HEK293 (cell line): ENCODE data around the gene TMEM187.
A peak's percentile ranks its signal among the peaks of the same experiment; 100 is the strongest.

Experiments
- CTCF ChIA-PET: fragments of 350-600 bp; formaldehyde crosslinking; extraction: SDS; loops from one replicate; lab custom pipeline; 2021; ENCODE audit warnings: antibody characterized with exemption; lab: Yijun Ruan, JAX
- POLR2A ChIA-PET: fragments of 300-600 bp; formaldehyde crosslinking; extraction: SDS; loops from one replicate; lab custom pipeline; 2020; ENCODE audit warnings: antibody characterized with exemption, inconsistent platforms; lab: Yijun Ruan, JAX
- H3K27ac ChIP-seq: fragments of 200-500 bp; sonication (Bioruptor generic); 2 replicates; pipeline ENCODE4 v1.5.1; 2014; ENCODE audit warnings: low read depth, low read length, control low read depth, inconsistent platforms; ENCODE audit errors: extremely low read depth
- H3K36me3 ChIP-seq, 2 experiments: fragments of 200-500 bp in 1 of 2; sonication (Bioruptor generic) in 1 of 2; 1 replicate in 1 of 2; 2 replicates in 1 of 2; pipeline ENCODE4 v1.5.1; 2014 to 2017; ENCODE audit warnings: inconsistent platforms in 2 of 2, low read length in 2 of 2; ENCODE audit not compliant: control insufficient read depth in 2 of 2, insufficient read depth in 1 of 2
- H3K4me1 ChIP-seq: fragments of 200-500 bp; sonication (Bioruptor generic); 2 replicates; pipeline ENCODE4 v1.5.1; 2014; ENCODE audit warnings: mild to moderate bottlenecking, low read length, inconsistent platforms; ENCODE audit not compliant: control insufficient read depth, insufficient read depth
- H3K4me3 ChIP-seq: 2 replicates; pipeline ENCODE4 v1.5.1; 2011; ENCODE audit warnings: low read depth, mild to moderate bottlenecking, control low read depth, low read length, moderate library complexity
- H3K9me3 ChIP-seq: fragments of 200-500 bp; sonication (Bioruptor generic); 2 replicates; pipeline ENCODE4 v1.5.1; 2014; ENCODE audit warnings: low read depth, low read length, inconsistent platforms; ENCODE audit not compliant: control insufficient read depth, insufficient read depth
- ZNF114 ChIP-seq: fragments of 450-650 bp; formaldehyde crosslinking; IDR thresholded peaks from 2 replicates; pipeline ENCODE4 v1.5.0; 2017; ENCODE audit warnings: missing biosample characterization, missing genetic modification characterization
- ZNF157 ChIP-seq: fragments of 450-650 bp; formaldehyde crosslinking; IDR thresholded peaks from 2 replicates; pipeline ENCODE4 v1.5.1; 2016; ENCODE audit warnings: missing biosample characterization, missing genetic modification characterization
- ZNF23 ChIP-seq: fragments of 450-650 bp; formaldehyde crosslinking; IDR thresholded peaks from 2 replicates; pipeline ENCODE4 v1.5.1; 2016; ENCODE audit warnings: missing biosample characterization, missing genetic modification characterization, borderline replicate concordance
- ZNF24 ChIP-seq: fragments of 450-650 bp; formaldehyde crosslinking; IDR thresholded peaks from 2 replicates; pipeline ENCODE4 v1.5.1; 2016; ENCODE audit warnings: missing biosample characterization, missing genetic modification characterization
- ZNF311 ChIP-seq: fragments of 450-650 bp; formaldehyde crosslinking; IDR thresholded peaks from 2 replicates; pipeline ENCODE4 v1.5.1; 2017; ENCODE audit warnings: missing biosample characterization, missing genetic modification characterization, borderline replicate concordance
- ZNF341 ChIP-seq: fragments of 450-650 bp; formaldehyde crosslinking; IDR thresholded peaks from 2 replicates; pipeline ENCODE4; 2016; ENCODE audit warnings: low read depth, missing biosample characterization, missing genetic modification characterization
- ZNF394 ChIP-seq: fragments of 450-650 bp; formaldehyde crosslinking; IDR thresholded peaks from 2 replicates; pipeline ENCODE4 v1.5.1; 2016; ENCODE audit warnings: missing biosample characterization, missing genetic modification characterization, mild to moderate bottlenecking, moderate library complexity, borderline replicate concordance
- ZNF398 ChIP-seq: fragments of 450-650 bp; formaldehyde crosslinking; IDR thresholded peaks from 2 replicates; pipeline ENCODE4 v1.5.1; 2017; ENCODE audit warnings: missing biosample characterization, missing genetic modification characterization
- ZNF48 ChIP-seq: fragments of 450-650 bp; formaldehyde crosslinking; IDR thresholded peaks from 2 replicates; pipeline ENCODE4 v1.5.1; 2016; ENCODE audit warnings: missing biosample characterization, missing genetic modification characterization
- ZNF501 ChIP-seq: fragments of 450-650 bp; formaldehyde crosslinking; IDR thresholded peaks from 2 replicates; pipeline ENCODE4 v1.5.1; 2016; ENCODE audit warnings: missing biosample characterization, missing genetic modification characterization
- TF ChIP-seq, protein P1 (sequence below): fragments of 450-650 bp; formaldehyde crosslinking; IDR thresholded peaks from 2 replicates; pipeline ENCODE4 v1.5.1; 2016; ENCODE audit warnings: missing biosample characterization, missing genetic modification characterization, borderline replicate concordance
- TF ChIP-seq, protein P2 (sequence below): fragments of 450-650 bp; formaldehyde crosslinking; IDR thresholded peaks from 2 replicates; pipeline ENCODE4 v1.5.1; 2016; ENCODE audit warnings: missing biosample characterization, missing genetic modification characterization

TMEM187 gene

DNA sequence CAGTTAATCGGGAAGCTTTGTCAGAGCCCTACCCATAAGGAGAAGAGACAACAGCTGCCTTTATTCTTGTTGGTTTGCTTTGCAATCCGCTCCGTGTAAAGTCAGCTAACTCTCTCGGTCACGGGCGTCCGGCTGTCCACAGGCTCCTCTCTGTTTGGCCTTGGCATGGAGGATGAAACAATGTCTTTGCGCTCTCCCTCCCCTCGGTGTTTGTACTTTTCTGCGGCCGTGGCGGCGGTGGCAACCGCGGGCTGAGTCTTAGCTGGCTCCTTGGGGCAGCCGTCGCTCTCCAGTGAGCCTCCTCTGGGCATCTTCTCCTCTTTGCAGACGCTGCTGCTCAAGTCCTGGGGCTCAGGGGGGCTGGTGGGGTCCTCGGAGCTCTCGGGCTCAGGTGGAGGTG is 57.7 kb downstream of the TMEM187 start (continued):
- TF ChIP-seq, protein P1, sequence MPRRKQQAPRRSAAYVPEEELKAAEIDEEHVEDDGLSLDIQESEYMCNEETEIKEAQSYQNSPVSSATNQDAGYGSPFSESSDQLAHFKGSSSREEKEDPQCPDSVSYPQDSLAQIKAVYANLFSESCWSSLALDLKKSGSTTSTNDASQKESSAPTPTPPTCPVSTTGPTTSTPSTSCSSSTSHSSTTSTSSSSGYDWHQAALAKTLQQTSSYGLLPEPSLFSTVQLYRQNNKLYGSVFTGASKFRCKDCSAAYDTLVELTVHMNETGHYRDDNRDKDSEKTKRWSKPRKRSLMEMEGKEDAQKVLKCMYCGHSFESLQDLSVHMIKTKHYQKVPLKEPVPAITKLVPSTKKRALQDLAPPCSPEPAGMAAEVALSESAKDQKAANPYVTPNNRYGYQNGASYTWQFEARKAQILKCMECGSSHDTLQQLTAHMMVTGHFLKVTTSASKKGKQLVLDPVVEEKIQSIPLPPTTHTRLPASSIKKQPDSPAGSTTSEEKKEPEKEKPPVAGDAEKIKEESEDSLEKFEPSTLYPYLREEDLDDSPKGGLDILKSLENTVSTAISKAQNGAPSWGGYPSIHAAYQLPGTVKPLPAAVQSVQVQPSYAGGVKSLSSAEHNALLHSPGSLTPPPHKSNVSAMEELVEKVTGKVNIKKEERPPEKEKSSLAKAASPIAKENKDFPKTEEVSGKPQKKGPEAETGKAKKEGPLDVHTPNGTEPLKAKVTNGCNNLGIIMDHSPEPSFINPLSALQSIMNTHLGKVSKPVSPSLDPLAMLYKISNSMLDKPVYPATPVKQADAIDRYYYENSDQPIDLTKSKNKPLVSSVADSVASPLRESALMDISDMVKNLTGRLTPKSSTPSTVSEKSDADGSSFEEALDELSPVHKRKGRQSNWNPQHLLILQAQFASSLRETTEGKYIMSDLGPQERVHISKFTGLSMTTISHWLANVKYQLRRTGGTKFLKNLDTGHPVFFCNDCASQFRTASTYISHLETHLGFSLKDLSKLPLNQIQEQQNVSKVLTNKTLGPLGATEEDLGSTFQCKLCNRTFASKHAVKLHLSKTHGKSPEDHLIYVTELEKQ (tag by site-specific recombination) = no peak
- no peak for TF ChIP-seq ZNF23 (tag by site-specific recombination)
- TF ChIP-seq ZNF398 (tag by site-specific recombination) = no peak
- no peak for TF ChIP-seq ZNF48 (tag by site-specific recombination)
- TF ChIP-seq, all 188 proteins: peak for 0

- CTCF ChIA-PET = interaction anchor here (0.7 kb wide), 1 partner anchor 15 kb away, joined by 5 read pairs; no protein-coding TSS in a partner anchor
- Histone ChIP-seq H3K4me1 (no peaks in the 10 kb centered on the region), H3K27ac (no peak overlapping the region), H3K9me3 (no peaks in the 10 kb centered on the region), H3K4me3 (no peak overlapping the region), H3K36me3 (peaks cover 0 to 64% of the 10 kb centered on the region in 2 experiments; a peak in 2 of 3 replicates)
- POLR2A ChIA-PET = no interaction called here
- TF ChIP-seq ZNF24 (tag by site-specific recombination) = no peak
- TF ChIP-seq, protein P2, sequence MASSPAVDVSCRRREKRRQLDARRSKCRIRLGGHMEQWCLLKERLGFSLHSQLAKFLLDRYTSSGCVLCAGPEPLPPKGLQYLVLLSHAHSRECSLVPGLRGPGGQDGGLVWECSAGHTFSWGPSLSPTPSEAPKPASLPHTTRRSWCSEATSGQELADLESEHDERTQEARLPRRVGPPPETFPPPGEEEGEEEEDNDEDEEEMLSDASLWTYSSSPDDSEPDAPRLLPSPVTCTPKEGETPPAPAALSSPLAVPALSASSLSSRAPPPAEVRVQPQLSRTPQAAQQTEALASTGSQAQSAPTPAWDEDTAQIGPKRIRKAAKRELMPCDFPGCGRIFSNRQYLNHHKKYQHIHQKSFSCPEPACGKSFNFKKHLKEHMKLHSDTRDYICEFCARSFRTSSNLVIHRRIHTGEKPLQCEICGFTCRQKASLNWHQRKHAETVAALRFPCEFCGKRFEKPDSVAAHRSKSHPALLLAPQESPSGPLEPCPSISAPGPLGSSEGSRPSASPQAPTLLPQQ (tag by site-specific recombination) = no peak
- no peak for TF ChIP-seq ZNF394 (tag by site-specific recombination)
These were observed 58.3 kb downstream of the TMEM187 start for GRCh38 chrX:154030715-154031305.

- no peaks in the 10 kb centered on the region for H3K9me3 ChIP-seq
- H3K27ac ChIP-seq = no peak overlapping the region
- no peaks in the 10 kb centered on the region for H3K4me1 ChIP-seq
- TF ChIP-seq ZNF341 (tag by site-specific recombination) (peak; percentile 33), ZNF157 (no peak)
- peaks cover 0 to 55% of the 10 kb centered on the region in 2 experiments; a peak in 2 of 3 replicates for H3K36me3 ChIP-seq
- ChIA-PET CTCF (no interaction called here), POLR2A (no interaction called here)
- H3K4me3 ChIP-seq = no peak overlapping the region
These were observed 59.6 kb downstream of the TMEM187 start for GRCh38 chrX:154032160-154032559.

DNA sequence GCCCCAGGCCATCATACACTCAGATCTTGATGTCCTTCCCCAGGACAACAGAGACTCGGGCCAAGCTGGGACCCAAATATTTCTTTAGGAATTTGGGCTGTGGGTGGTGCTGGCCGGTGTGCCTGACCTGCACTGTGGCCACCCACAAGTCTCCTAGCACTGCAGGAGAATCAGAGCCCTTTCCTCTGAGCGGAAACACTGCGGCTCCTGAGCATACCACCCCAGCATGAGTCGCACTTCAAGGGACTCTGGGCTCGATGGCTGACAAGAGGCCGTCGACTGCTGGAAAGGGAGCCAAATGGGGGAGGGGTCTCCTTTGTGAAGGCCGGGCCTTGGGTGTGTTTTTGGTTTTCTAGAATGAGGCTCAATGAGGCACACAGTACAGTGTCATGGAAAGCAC is 60.1 kb downstream of the TMEM187 start:
- no peaks in the 10 kb centered on the region for H3K4me1 ChIP-seq
- ChIA-PET POLR2A (no interaction called here), CTCF (no interaction called here)
- TF ChIP-seq ZNF311 = no peak
- TF ChIP-seq ZNF501 (tag by site-specific recombination) = no peak
- TF ChIP-seq ZNF114 (tag by site-specific recombination) = no peak
- H3K27ac ChIP-seq = no peak overlapping the region
- H3K4me3 ChIP-seq = no peak overlapping the region
- no peaks in the 10 kb centered on the region for H3K9me3 ChIP-seq
- H3K36me3 ChIP-seq = peaks cover 0 to 50% of the 10 kb centered on the region in 2 experiments; a peak in 2 of 3 replicates
